ENCODE data around the gene TAF1C. TPM values are rescaled to one million over a fixed set of nuclear protein-coding genes. Genes with fewer than 3 reads are reported as not detected.
A peak's percentile ranks its signal among the peaks of the same experiment; 100 is the strongest.

The TAF1C gene
- total and polyA plus RNA-seq, 10 of the 15 experiments (the other 5 are each of a cell fraction or from before 2014, with no cell fraction given): 0.98 to 40.1 (median 15.4) TPM

DNA sequence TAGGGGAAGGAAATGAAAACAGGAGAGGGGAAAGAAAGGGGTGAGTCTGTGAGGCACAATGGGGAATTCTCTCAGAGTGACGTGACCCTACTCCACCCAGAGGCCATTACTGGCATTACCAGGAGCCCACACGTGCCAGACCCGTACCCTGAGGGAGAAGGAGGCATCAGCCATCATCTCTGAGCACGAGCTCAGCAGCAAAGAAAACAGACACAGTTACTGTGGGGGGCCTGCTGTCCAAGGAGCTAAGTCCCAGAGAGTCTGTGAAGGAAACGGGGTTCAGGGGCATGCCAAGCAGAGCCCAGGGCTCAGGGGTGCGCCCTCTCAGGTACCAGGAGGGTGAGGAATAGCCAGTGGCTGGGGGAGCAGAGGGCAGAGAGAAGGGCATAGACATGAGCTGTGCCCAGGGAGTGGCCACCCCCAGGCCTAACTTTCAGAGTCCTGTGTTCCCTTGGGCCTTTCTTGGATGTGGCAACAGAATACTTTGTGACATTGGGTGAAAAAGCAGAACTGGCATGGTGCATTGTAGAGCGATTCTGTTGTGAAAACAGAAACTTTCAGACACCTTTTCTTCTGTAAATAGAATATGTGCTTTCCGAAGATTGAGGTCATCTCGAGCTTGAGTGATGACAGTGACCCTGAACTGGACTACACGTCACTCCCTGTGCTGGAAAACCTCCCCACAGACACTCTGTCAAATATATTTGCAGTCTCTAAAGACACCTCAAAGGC is 11.3 kb downstream of the TAF1C start (continued):
- no peak for TF ChIP-seq EGR1 (IDR thresholded peaks at IDR 0.05; ENCODE audit: borderline replicate concordance in 1 of 2, low read depth in 2 of 2, low read length in 2 of 2)
- no peak for TF ChIP-seq KDM1A (IDR thresholded peaks at IDR 0.05; ENCODE audit: borderline replicate concordance)
- no peak for TF ChIP-seq CBFB (IDR thresholded peaks at IDR 0.05; ENCODE audit: low read depth)
- TF ChIP-seq YY1 (IDR thresholded peaks at IDR 0.05; ENCODE audit: low read depth, low read length): peak; percentile 53; the same call in 1 of the 2 replicates
- TF ChIP-seq, protein P1, sequence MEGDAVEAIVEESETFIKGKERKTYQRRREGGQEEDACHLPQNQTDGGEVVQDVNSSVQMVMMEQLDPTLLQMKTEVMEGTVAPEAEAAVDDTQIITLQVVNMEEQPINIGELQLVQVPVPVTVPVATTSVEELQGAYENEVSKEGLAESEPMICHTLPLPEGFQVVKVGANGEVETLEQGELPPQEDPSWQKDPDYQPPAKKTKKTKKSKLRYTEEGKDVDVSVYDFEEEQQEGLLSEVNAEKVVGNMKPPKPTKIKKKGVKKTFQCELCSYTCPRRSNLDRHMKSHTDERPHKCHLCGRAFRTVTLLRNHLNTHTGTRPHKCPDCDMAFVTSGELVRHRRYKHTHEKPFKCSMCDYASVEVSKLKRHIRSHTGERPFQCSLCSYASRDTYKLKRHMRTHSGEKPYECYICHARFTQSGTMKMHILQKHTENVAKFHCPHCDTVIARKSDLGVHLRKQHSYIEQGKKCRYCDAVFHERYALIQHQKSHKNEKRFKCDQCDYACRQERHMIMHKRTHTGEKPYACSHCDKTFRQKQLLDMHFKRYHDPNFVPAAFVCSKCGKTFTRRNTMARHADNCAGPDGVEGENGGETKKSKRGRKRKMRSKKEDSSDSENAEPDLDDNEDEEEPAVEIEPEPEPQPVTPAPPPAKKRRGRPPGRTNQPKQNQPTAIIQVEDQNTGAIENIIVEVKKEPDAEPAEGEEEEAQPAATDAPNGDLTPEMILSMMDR (IDR thresholded peaks at IDR 0.05 in 2 of 3, conservative IDR thresholded peaks at IDR 0.05 in 1 of 3; ENCODE audit: control insufficient read depth in 2 of 3, extremely low read depth in 1 of 3, insufficient read depth in 1 of 3, low read depth in 3 of 3, low read length in 3 of 3): peak; percentile 70 to 75 (median 75)
- no peak for TF ChIP-seq MYC (IDR thresholded peaks at IDR 0.05; ENCODE audit: insufficient read depth, insufficient read length, insufficient replicate concordance, low read length, severe bottlenecking)
- TF ChIP-seq, protein P2, sequence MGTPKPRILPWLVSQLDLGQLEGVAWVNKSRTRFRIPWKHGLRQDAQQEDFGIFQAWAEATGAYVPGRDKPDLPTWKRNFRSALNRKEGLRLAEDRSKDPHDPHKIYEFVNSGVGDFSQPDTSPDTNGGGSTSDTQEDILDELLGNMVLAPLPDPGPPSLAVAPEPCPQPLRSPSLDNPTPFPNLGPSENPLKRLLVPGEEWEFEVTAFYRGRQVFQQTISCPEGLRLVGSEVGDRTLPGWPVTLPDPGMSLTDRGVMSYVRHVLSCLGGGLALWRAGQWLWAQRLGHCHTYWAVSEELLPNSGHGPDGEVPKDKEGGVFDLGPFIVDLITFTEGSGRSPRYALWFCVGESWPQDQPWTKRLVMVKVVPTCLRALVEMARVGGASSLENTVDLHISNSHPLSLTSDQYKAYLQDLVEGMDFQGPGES (IDR thresholded peaks at IDR 0.05): no peak
- TF ChIP-seq RAD51 (IDR thresholded peaks at IDR 0.05): no peak
- no peak for TF ChIP-seq TCF3 (IDR thresholded peaks at IDR 0.05; ENCODE audit: borderline replicate concordance, insufficient read depth, low read depth, low read length)
- peak; percentile 35 for TF ChIP-seq MEF2B (IDR thresholded peaks at IDR 0.05; ENCODE audit: partially characterized antibody, poor library complexity, severe bottlenecking)
- TF ChIP-seq SMAD5 (IDR thresholded peaks at IDR 0.05; ENCODE audit: low read depth): no peak
- no peak for TF ChIP-seq POLR2A (IDR thresholded peaks at IDR 0.05; ENCODE audit: low read depth, low read length)
- TF ChIP-seq FOXM1 (IDR thresholded peaks at IDR 0.05; ENCODE audit: low read depth, low read length): no peak
- no peak for TF ChIP-seq PAX5 (IDR thresholded peaks at IDR 0.05; ENCODE audit: borderline replicate concordance, low read depth, low read length)
- no peak for TF ChIP-seq BACH1 (IDR thresholded peaks at IDR 0.05; ENCODE audit: borderline replicate concordance)
- no peak for TF ChIP-seq ZBED1 (IDR thresholded peaks at IDR 0.05; ENCODE audit: borderline replicate concordance)
- no peak for TF ChIP-seq DPF2 (IDR thresholded peaks at IDR 0.05)
- no peak for TF ChIP-seq ZSCAN29 (IDR thresholded peaks at IDR 0.05)
- TF ChIP-seq KLF5 (IDR thresholded peaks at IDR 0.05; ENCODE audit: partially characterized antibody): no peak
- no peak for TF ChIP-seq WRNIP1 (IDR thresholded peaks at IDR 0.05; ENCODE audit: borderline replicate concordance, low read depth, low read length)
- no peak for TF ChIP-seq CBX3 (IDR thresholded peaks at IDR 0.05; ENCODE audit: borderline replicate concordance, low read depth)
- TF ChIP-seq ZNF384 (IDR thresholded peaks at IDR 0.05; ENCODE audit: borderline replicate concordance, low read depth, low read length): no peak
- no peak for TF ChIP-seq KAT2A (conservative IDR thresholded peaks at IDR 0.05; ENCODE audit: control insufficient read depth, low read depth, low read length)
- no peak for TF ChIP-seq RCOR1 (conservative IDR thresholded peaks at IDR 0.05; ENCODE audit: low read depth, low read length)
- TF ChIP-seq SMAD1 (IDR thresholded peaks at IDR 0.05; ENCODE audit: low read depth, partially characterized antibody): no peak
- no peak for TF ChIP-seq RFX5 (IDR thresholded peaks at IDR 0.05; ENCODE audit: low read depth, low read length)
- TF ChIP-seq HDGF (IDR thresholded peaks at IDR 0.05): no peak
- TF ChIP-seq TCF7 (IDR thresholded peaks at IDR 0.05; ENCODE audit: borderline replicate concordance): no peak
- TF ChIP-seq, protein P3, sequence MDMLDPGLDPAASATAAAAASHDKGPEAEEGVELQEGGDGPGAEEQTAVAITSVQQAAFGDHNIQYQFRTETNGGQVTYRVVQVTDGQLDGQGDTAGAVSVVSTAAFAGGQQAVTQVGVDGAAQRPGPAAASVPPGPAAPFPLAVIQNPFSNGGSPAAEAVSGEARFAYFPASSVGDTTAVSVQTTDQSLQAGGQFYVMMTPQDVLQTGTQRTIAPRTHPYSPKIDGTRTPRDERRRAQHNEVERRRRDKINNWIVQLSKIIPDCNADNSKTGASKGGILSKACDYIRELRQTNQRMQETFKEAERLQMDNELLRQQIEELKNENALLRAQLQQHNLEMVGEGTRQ (IDR thresholded peaks at IDR 0.05; ENCODE audit: borderline replicate concordance, low read depth, low read length): no peak
- TF ChIP-seq EP300 (IDR thresholded peaks at IDR 0.05; ENCODE audit: borderline replicate concordance in 1 of 2, control insufficient read depth in 1 of 2, low read depth in 2 of 2, low read length in 2 of 2): no peak
